ENCODE measurements around the gene ZNF341. TPM values are rescaled to one million over a fixed set of nuclear protein-coding genes. Genes with fewer than 3 reads are reported as not detected.

ZNF341 gene
- total RNA-seq, 1 experiment from 2014 or later: 7.7 TPM

- intact Hi-C loops (cut with micrococcal nuclease; ENCODE audit: unreplicated experiment) (no loop called here), in situ Hi-C loops (cut with HindIII; ENCODE audit: low pct_unique_long_range_greater_than_20kb, low sequenced_read_pairs) (no loop called here)
- Histone ChIP-seq H3K36me3 (ENCODE audit: control insufficient read depth, insufficient read depth, low read length) (no peaks in the 10 kb centered on the region), H3K27me3 (ENCODE audit: control insufficient read depth, insufficient read depth, low read length) (no peaks in the 10 kb centered on the region), H3K27ac (ENCODE audit: low read length) (no peak overlapping the region), H3K4me1 (ENCODE audit: control insufficient read depth, insufficient read depth, low read length) (no peaks in the 10 kb centered on the region), H3K4me3 (ENCODE audit: low read depth in 2 of 2, low read length in 2 of 2) (no peak overlapping the region), H3K9me3 (ENCODE audit: control insufficient read depth, insufficient read depth, low read depth, low read length) (no peaks in the 10 kb centered on the region)
- no peak for TF ChIP-seq POLR2AphosphoS5 (IDR thresholded peaks at IDR 0.05; ENCODE audit: low read depth, low read length)
- TF ChIP-seq TCF7L2 (IDR thresholded peaks at IDR 0.05; ENCODE audit: low read depth, low read length): no peak
- TF ChIP-seq CTCF (IDR thresholded peaks at IDR 0.05): no peak
- no peak for TF ChIP-seq SIN3A (IDR thresholded peaks at IDR 0.05; ENCODE audit: borderline replicate concordance, insufficient read depth, low read depth, low read length)
- no peak for TF ChIP-seq REST (IDR thresholded peaks at IDR 0.05; ENCODE audit: insufficient read depth in 1 of 2, low read depth in 2 of 2, low read length in 1 of 2)
- ATAC-seq (no peak), DNase-seq (ENCODE audit: low read depth, low spot score) (no peak)
- ChIA-PET POLR2A (no interaction called here), CTCF (no interaction called here)
- no TSS peak for BruUV-seq (replicated peaks)
Measured at GRCh38 chr20:33819456-33819855, 87.7 kb downstream of the ZNF341 start.

- ATAC-seq (no peak), DNase-seq (ENCODE audit: low read depth, low spot score) (no peak)
- Histone ChIP-seq H3K27ac (ENCODE audit: low read length) (no peak overlapping the region), H3K9me3 (ENCODE audit: control insufficient read depth, insufficient read depth, low read depth, low read length) (no peaks in the 10 kb centered on the region), H3K36me3 (ENCODE audit: control insufficient read depth, insufficient read depth, low read length) (no peaks in the 10 kb centered on the region), H3K27me3 (ENCODE audit: control insufficient read depth, insufficient read depth, low read length) (no peaks in the 10 kb centered on the region), H3K4me3 (ENCODE audit: low read depth in 2 of 2, low read length in 2 of 2) (no peak overlapping the region), H3K4me1 (ENCODE audit: control insufficient read depth, insufficient read depth, low read length) (no peaks in the 10 kb centered on the region)
- BruUV-seq (replicated peaks): no TSS peak
- CTCF ChIA-PET: no interaction called here
- in situ Hi-C loops (cut with HindIII; ENCODE audit: low pct_unique_long_range_greater_than_20kb, low sequenced_read_pairs) (no loop called here), intact Hi-C loops (cut with micrococcal nuclease; ENCODE audit: unreplicated experiment) (no loop called here)
- POLR2A ChIA-PET: interaction anchor here (0.6 kb wide), 1 partner anchor 31 kb away, joined by 5 read pairs; no protein-coding TSS in a partner anchor
- TF ChIP-seq TCF7L2 (IDR thresholded peaks at IDR 0.05; ENCODE audit: low read depth, low read length) (no peak), REST (IDR thresholded peaks at IDR 0.05; ENCODE audit: insufficient read depth in 1 of 2, low read depth in 2 of 2, low read length in 1 of 2) (no peak), CTCF (IDR thresholded peaks at IDR 0.05) (no peak), POLR2AphosphoS5 (IDR thresholded peaks at IDR 0.05; ENCODE audit: low read depth, low read length) (no peak), SIN3A (IDR thresholded peaks at IDR 0.05; ENCODE audit: borderline replicate concordance, insufficient read depth, low read depth, low read length) (no peak)
Measured at GRCh38 chr20:33820362-33820761, 88.6 kb downstream of the ZNF341 start.
